Parathyroid adenoma (tissue), 2 donors: Measurements from ENCODE around the gene TSHR.
"Not testable (repeated sequence)": the region's sequence is repeated elsewhere in the genome, so short reads cannot be mapped to it uniquely, and the experiment has no call there.

Source experiments
- H2AFZ ChIP-seq: fragments of 300-600 bp; sonication (generic); one replicate; pipeline ENCODE4 v1.7.0; 2017; ENCODE audit warnings: antibody characterized with exemption, mild to moderate bottlenecking
- H3K27ac ChIP-seq: fragments of 300-600 bp; sonication (generic); one replicate; pipeline ENCODE4 v1.7.0; 2017
- H3K27me3 ChIP-seq: fragments of 300-600 bp; sonication (generic); one replicate; pipeline ENCODE4 v1.7.0; 2017; ENCODE audit warnings: low read length; ENCODE audit not compliant: control insufficient read depth, insufficient read depth
- H3K36me3 ChIP-seq: fragments of 300-600 bp; sonication (generic); one replicate; pipeline ENCODE4 v1.7.0; 2017; ENCODE audit warnings: low read length; ENCODE audit not compliant: control insufficient read depth, insufficient read depth
- H3K4me1 ChIP-seq: fragments of 300-600 bp; sonication (generic); one replicate; pipeline ENCODE4 v1.7.0; 2017; ENCODE audit warnings: control low read depth
- H3K4me2 ChIP-seq: fragments of 300-600 bp; sonication (generic); one replicate; pipeline ENCODE4 v1.7.0; 2017; ENCODE audit warnings: low read length
- H3K4me3 ChIP-seq: fragments of 300-600 bp; sonication (generic); one replicate; pipeline ENCODE4 v1.7.0; 2017; ENCODE audit warnings: low read depth, low read length
- H3K79me2 ChIP-seq: fragments of 300-600 bp; sonication (generic); one replicate; pipeline ENCODE4 v1.7.0; 2017; ENCODE audit warnings: control low read depth
- H3K9ac ChIP-seq: fragments of 300-600 bp; sonication (generic); one replicate; pipeline ENCODE4 v1.7.0; 2017; ENCODE audit warnings: mild to moderate bottlenecking
- H3K9me3 ChIP-seq: fragments of 300-600 bp; sonication (generic); one replicate; pipeline ENCODE4 v1.7.0; 2017; ENCODE audit warnings: low read length; ENCODE audit not compliant: control insufficient read depth
- CTCF ChIP-seq: fragments of 300-600 bp; sonication (generic); IDR thresholded peaks from one replicate; pipeline ENCODE4 v1.7.0; 2017; ENCODE audit warnings: antibody characterized with exemption, mild to moderate bottlenecking
- donor health status: primary hyperparathyroidism.

Gene TSHR

GRCh38 chr14:80955416-80955941, at the start of gene TSHR:
TSHR (plus strand) TSS chr14:80955621; CDS start chr14:80955681, 60 bp downstream.
- TF ChIP-seq CTCF: no peak
- Histone ChIP-seq H3K9ac (no peak within 1 kb of the TSS), H2AFZ (peak within 1 kb of the TSS; percentile 79), H3K27me3 (peaks cover 4% of the 10 kb centered on the region), H3K27ac (no peak within 1 kb of the TSS), H3K79me2 (no peaks in the 10 kb centered on the region), H3K9me3 (no peaks in the 10 kb centered on the region), H3K4me2 (peak within 1 kb of the TSS; percentile 97), H3K36me3 (no peaks in the 10 kb centered on the region), H3K4me3 (peak within 1 kb of the TSS; percentile 54), H3K4me1 (peaks cover 4% of the 10 kb centered on the region)

GRCh38 chr14:80906336-80906735, 49.1 kb upstream of the TSHR start:
- no peak for TF ChIP-seq CTCF
- Histone ChIP-seq H2AFZ (no peak overlapping the region), H3K4me1 (peaks cover 6% of the 10 kb centered on the region), H3K36me3 (no peaks in the 10 kb centered on the region), H3K79me2 (no peaks in the 10 kb centered on the region), H3K9ac (no peak overlapping the region), H3K4me3 (no peak overlapping the region), H3K27ac (no peak overlapping the region), H3K4me2 (no peak overlapping the region), H3K27me3 (no peaks in the 10 kb centered on the region), H3K9me3 (no peaks in the 10 kb centered on the region)

- no peak for TF ChIP-seq CTCF
- Histone ChIP-seq H3K36me3 (no peaks in the 10 kb centered on the region), H3K79me2 (no peaks in the 10 kb centered on the region), H3K9ac (no peak overlapping the region), H3K4me3 (no peak overlapping the region), H3K4me2 (no peak overlapping the region), H2AFZ (no peak overlapping the region), H3K9me3 (no peaks in the 10 kb centered on the region), H3K4me1 (no peaks in the 10 kb centered on the region), H3K27ac (no peak overlapping the region), H3K27me3 (no peaks in the 10 kb centered on the region)
Measured at GRCh38 chr14:80906946-80907345, 48.5 kb upstream of the TSHR start.

GRCh38 chr14:80912013-80912412, 43.4 kb upstream of the TSHR start:
- H3K27ac ChIP-seq: not testable (repeated sequence)

GRCh38 chr14:80919622-80920021, 35.8 kb upstream of the TSHR start:
- Histone ChIP-seq H3K9ac (no peak overlapping the region), H3K4me3 (no peak overlapping the region), H3K9me3 (no peaks in the 10 kb centered on the region), H3K27ac (no peak overlapping the region), H3K4me2 (no peak overlapping the region), H3K27me3 (no peaks in the 10 kb centered on the region), H2AFZ (no peak overlapping the region), H3K79me2 (no peaks in the 10 kb centered on the region), H3K36me3 (no peaks in the 10 kb centered on the region), H3K4me1 (no peaks in the 10 kb centered on the region)
- TF ChIP-seq CTCF: no peak

More at GRCh38 chr14:80912013-80912412, 43.4 kb upstream of the TSHR start:
- H3K4me3 ChIP-seq, H2AFZ ChIP-seq, H3K36me3 ChIP-seq, H3K4me1 ChIP-seq, H3K9me3 ChIP-seq, H3K27me3 ChIP-seq, H3K4me2 ChIP-seq, H3K79me2 ChIP-seq, H3K9ac ChIP-seq: not testable (repeated sequence)
